Measurements from ENCODE around the gene COTL1. TPM values are rescaled to one million over a fixed set of nuclear protein-coding genes. Genes with fewer than 3 reads are reported as not detected.
"Not testable (repeated sequence)": the region's sequence is repeated elsewhere in the genome, so short reads cannot be mapped to it uniquely, and the experiment has no call there.

The COTL1 gene
- total RNA-seq, 1 donor from 2014 or later: 21.5 TPM

- peak; percentile 94 for DNase-seq
Measured at GRCh38 chr16:84643180-84643583, 25.3 kb upstream of the COTL1 start.

- peak; percentile 30 for DNase-seq
Measured at GRCh38 chr16:84641643-84642358, 23.9 kb upstream of the COTL1 start.

- no peak for DNase-seq
Measured at GRCh38 chr16:84640145-84640544, 22.3 kb upstream of the COTL1 start.

GRCh38 chr16:84638231-84638806, 20.4 kb upstream of the COTL1 start:
- no peak for DNase-seq

- no peak for DNase-seq
Measured at GRCh38 chr16:84637709-84638108, 19.8 kb upstream of the COTL1 start.

- DNase-seq: no peak
Measured at GRCh38 chr16:84635702-84636101, 17.8 kb upstream of the COTL1 start.

- peak; percentile 84 for DNase-seq
Measured at GRCh38 chr16:84633622-84634021, 15.7 kb upstream of the COTL1 start.

- not testable (repeated sequence) for DNase-seq
Measured at GRCh38 chr16:84632862-84633261, 15.0 kb upstream of the COTL1 start.

GRCh38 chr16:84631886-84632285, 14.0 kb upstream of the COTL1 start:
- DNase-seq: no peak

- no peak for DNase-seq
Measured at GRCh38 chr16:84631153-84631466, 13.2 kb upstream of the COTL1 start.

- DNase-seq: no peak
Measured at GRCh38 chr16:84630446-84631152, 12.7 kb upstream of the COTL1 start.

- DNase-seq: no peak
Measured at GRCh38 chr16:84630009-84630408, 12.1 kb upstream of the COTL1 start.

GRCh38 chr16:84629580-84629979, 11.7 kb upstream of the COTL1 start:
- DNase-seq: no peak

GRCh38 chr16:84628226-84628731, 10.4 kb upstream of the COTL1 start:
- no peak for DNase-seq

GRCh38 chr16:84625556-84625955, 7.7 kb upstream of the COTL1 start:
- no peak for DNase-seq

- DNase-seq: not testable (repeated sequence)
Measured at GRCh38 chr16:84620913-84621312, 3.0 kb upstream of the COTL1 start.

- no peak for DNase-seq
Measured at GRCh38 chr16:84618581-84619460, 943 bp upstream of the COTL1 start.

GRCh38 chr16:84617041-84617790, 662 bp downstream of the COTL1 start:
- DNase-seq: no peak

GRCh38 chr16:84616515-84616914, 1.4 kb downstream of the COTL1 start:
- no peak for DNase-seq

- no peak for DNase-seq
Measured at GRCh38 chr16:84614968-84615813, 2.7 kb downstream of the COTL1 start.

- DNase-seq: no peak
Measured at GRCh38 chr16:84614623-84614967, 3.3 kb downstream of the COTL1 start.
